Activated CD4-positive, alpha-beta memory T cell treated with anti-CD3 and anti-CD28 coated beads, Interleukin-2, amount 10 ng/mL, durations not matched to agents 7 days and 5 days (primary cell): ENCODE data around the gene SCAMP4. TPM values are rescaled to one million over a fixed set of nuclear protein-coding genes. Genes with fewer than 3 reads are reported as not detected.

Experiments
- CTCF ChIA-PET: fragments of 350-600 bp; sonication (Branson Sonifier 250); formaldehyde crosslinking; loops from one replicate; lab custom pipeline; 2021; ENCODE audit warnings: antibody characterized with exemption, inconsistent platforms; lab: Charles Lee
- POLR2A ChIA-PET: fragments of 350-600 bp; sonication (Branson Sonifier 250); formaldehyde crosslinking; loops from one replicate; lab custom pipeline; 2021; ENCODE audit warnings: antibody characterized with exemption; lab: Charles Lee
- DNase-seq: peaks from one replicate; pipeline ENCODE4 v3.0.0-alpha.2; 2020
- H3K27ac Mint-ChIP-seq: one replicate; pipeline ENCODE4 v1.8.0; 2021; ENCODE audit warnings: mild to moderate bottlenecking, mixed read lengths
- H3K27me3 Mint-ChIP-seq: one replicate; pipeline ENCODE4 v1.8.0; 2021; ENCODE audit warnings: mixed read lengths
- H3K36me3 Mint-ChIP-seq: one replicate; pipeline ENCODE4 v1.8.0; 2021; ENCODE audit warnings: low read depth, mixed read lengths
- H3K4me1 Mint-ChIP-seq: one replicate; pipeline ENCODE4 v1.8.0; 2021; ENCODE audit warnings: mixed read lengths
- H3K4me3 Mint-ChIP-seq: one replicate; pipeline ENCODE4 v1.8.0; 2021; ENCODE audit warnings: mild to moderate bottlenecking, mixed read lengths
- H3K9me3 Mint-ChIP-seq: one replicate; pipeline ENCODE4 v1.8.0; 2021; ENCODE audit warnings: mixed read lengths
- total RNA-seq, 2 experiments: library from RNA; stranded (reverse); gene quantifications; one replicate each; pipeline ENCODE4 v1.2.3, GENCODE V29; 2021

Gene SCAMP4
- total RNA-seq, 2 experiments from 2014 or later = 36.5 to 39.7 TPM

DNA sequence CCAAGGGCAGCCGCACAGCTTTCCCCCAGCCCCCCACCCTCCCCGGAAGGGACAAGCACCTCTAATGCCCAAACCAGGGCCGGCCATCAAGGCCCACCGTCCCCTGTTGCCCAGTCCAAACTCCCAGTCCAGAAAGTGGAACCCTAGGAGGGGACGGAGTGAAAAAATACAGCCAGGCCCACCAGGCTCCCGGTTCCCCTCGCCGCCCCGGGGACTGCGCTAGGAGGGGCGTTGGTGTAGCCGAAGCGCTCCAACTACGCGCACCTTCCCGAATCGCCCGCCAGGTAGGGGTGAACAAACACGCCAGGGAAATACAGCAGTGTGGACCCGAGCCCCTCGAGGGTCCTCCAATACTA, 43.2 kb upstream of the SCAMP4 start:
- H3K4me1 Mint-ChIP-seq = peaks cover 45% of the 10 kb centered on the region
- peaks cover 2% of the 10 kb centered on the region for H3K36me3 Mint-ChIP-seq
- CTCF ChIA-PET = no interaction called here

DNA sequence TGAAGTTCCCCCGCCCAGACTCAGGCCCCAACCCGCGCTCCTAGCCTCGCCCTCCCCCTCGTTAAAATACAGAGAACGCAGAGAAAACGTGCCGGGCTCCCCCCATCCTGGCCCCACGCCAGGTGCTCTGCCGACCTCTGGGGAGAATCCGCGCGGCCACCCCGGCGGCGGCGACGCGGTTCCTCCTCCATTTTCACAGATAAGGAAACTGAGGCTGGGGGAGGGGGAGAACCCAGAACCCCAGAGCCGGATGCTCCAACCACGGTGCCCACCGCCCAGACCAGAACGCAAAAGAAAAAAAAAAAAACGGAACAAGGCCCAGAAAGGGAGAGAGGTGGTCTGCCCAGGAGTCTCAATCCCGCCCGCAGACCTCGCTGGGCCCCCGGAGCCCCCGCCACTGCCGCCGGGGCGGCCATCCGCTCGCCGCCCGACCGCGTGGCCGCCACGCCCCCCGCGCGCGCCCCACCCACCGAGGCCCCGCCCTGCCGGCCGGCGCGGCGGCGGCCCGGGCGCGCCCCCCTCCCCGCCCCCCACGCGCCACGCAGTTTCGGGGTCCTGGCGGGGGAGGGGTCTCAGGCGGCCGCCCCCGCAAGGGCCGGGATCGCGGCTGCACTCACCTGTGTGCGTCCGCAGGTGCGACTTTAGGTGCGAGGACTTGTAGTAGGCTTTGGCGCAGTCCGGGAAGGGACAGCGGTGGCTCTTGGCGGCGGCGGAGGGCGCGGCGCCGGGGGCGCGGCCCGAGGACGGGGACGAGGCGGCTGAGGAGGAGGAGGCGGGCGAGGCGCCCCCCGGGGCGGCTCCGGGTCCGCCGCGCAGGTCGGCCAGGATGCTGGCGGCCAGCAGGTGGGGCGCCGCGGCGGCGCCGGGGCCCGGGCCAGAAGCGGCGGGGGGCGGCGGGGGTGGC, 42.5 kb upstream of the SCAMP4 start:
- peak overlapping the region; percentile 93 for H3K4me3 Mint-ChIP-seq
- POLR2A ChIA-PET = no interaction called here
- H3K27me3 Mint-ChIP-seq = no peaks in the 10 kb centered on the region
- peak; percentile 57 for DNase-seq
- peak overlapping the region; percentile 87 for H3K27ac Mint-ChIP-seq
- H3K36me3 Mint-ChIP-seq = peaks cover 2% of the 10 kb centered on the region
- peaks cover 47% of the 10 kb centered on the region for H3K4me1 Mint-ChIP-seq
- CTCF ChIA-PET = no interaction called here
- no peaks in the 10 kb centered on the region for H3K9me3 Mint-ChIP-seq

More for the DNA sequence above, 43.2 kb upstream of the SCAMP4 start:
- POLR2A ChIA-PET = no interaction called here
- H3K27me3 Mint-ChIP-seq = no peaks in the 10 kb centered on the region
- H3K4me3 Mint-ChIP-seq = peak overlapping the region; percentile 93
- no peak for DNase-seq
- H3K9me3 Mint-ChIP-seq = no peaks in the 10 kb centered on the region
- peak overlapping the region; percentile 87 for H3K27ac Mint-ChIP-seq

DNA sequence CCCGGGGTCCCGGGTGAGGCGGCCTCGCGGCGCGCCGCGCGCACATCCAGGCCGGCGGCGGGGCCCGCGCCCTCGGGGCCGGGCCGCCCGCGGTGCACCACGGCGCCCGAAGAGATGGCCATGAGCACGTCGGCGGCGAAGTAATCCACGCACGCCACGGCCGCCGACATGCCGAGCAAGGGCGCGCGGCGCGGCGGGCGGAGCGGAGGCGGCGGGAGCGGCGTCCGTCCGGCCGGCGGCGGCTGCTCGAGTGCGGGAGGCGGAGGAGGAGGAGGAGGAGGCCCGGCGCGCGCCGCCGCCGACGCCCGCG, 41.9 kb upstream of the SCAMP4 start, which contains the start of gene KLF16:
Gene KLF16 (minus strand): TSS at position 252 of the 310 bp plus-strand sequence. CDS start 82 bp downstream, at position 170.
- ChIA-PET CTCF (no interaction called here), POLR2A (interaction anchor here (2.2 to 4.8 kb wide), 2 partner anchors 9 to 33 kb away, joined by 7 to 40 read pairs; no protein-coding TSS in a partner anchor)
- Mint-ChIP-seq H3K4me1 (peaks cover 46% of the 10 kb centered on the region), H3K36me3 (peaks cover 2% of the 10 kb centered on the region), H3K9me3 (no peaks in the 10 kb centered on the region), H3K27ac (peak within 1 kb of the TSS; percentile 87), H3K27me3 (no peaks in the 10 kb centered on the region), H3K4me3 (peak within 1 kb of the TSS; percentile 93)
- DNase-seq = no peak

DNA sequence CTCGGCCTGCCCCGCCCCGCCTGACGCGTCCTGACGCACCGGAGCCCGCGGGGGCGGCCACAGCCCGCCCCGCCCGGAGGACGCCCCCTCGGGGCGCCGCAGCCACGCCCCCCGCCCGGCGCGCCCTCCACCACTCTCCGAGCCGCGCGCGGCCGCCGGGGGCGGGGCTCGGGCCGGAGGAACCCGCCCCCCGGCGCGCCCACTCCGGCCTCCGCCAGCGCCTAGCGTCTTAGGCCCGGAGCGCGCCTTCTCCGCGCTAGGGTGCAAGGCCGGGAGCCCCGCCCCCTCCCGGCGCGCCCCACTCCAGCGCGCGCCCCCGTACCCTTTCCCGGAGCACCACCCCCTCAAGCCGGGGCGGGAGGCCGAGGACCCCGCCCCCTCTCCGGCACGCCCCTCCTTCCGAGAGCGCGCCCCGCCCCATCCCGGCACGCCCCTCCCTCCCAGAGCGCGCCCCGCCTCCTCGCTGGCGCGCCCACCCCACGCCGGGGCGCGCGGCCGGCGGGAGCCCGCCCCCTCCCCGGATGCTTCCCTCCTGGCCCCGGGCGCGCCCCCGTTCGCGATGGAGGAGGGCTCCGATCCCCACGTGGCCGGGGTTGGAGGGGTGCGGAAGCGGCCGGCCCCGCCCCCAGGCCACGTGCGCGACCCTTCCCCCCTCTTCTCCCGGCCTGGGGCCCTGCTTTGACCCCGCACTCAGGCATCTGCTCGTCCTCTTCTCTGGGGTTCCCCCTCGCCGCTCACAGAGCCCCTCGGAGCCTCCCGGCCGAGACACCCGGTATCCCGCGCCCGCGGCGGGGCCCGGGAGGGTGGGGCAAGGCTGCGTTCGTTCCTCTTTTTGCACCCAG, 41.3 kb upstream of the SCAMP4 start:
- Mint-ChIP-seq H3K9me3 (no peaks in the 10 kb centered on the region), H3K4me3 (peak overlapping the region; percentile 74), H3K4me1 (peaks cover 43% of the 10 kb centered on the region), H3K36me3 (peaks cover 2% of the 10 kb centered on the region), H3K27me3 (no peaks in the 10 kb centered on the region), H3K27ac (peak overlapping the region; percentile 77)
- ChIA-PET POLR2A (interaction anchor here (1.0 to 4.8 kb wide), 10 partner anchors 8 to 78 kb away, joined by 3 to 40 read pairs (median 8); partner anchors contain the start of gene ABHD17A), CTCF (interaction anchor here (0.6 to 3.1 kb wide), 15 partner anchors 8 to 372 kb away, joined by 3 to 39 read pairs (median 4); partner anchors contain the start of genes ABHD17A, ADAT3, PLEKHJ1 and REXO1)
- peak; percentile 93 for DNase-seq

DNA sequence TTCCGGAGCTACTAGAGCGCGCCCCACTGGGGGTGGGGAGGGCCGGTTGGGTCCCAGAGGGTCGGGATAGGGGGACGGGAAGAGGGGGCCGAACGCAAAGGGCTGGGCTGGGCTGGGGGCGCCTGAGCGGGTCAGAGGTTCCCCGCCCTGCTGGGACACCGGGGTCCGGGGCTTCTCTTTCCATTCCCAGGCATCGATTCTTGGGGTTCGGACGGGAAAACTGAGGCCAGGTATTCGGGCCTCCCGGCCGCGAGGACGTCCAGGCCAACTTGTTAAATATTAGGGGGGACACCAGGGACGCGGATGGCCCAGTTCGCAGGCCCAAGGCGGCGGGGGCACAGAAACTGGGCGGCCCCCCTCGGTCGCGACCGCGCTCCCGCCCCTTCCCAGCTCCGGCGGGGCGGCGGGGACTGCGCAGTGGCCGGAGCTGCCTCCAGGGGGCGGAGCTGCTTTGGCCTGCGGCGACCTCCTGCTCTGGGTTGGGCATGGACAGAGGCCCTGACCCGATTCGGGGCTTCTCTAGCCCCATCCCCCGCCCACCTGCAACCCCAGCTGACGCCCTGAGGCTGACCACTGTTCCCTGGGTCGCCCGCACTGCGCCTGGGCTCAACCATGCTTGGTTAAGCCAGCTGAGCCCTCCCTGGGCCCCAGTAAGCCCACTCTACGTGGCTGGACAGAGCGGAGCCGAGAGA, 40.6 kb upstream of the SCAMP4 start:
- Mint-ChIP-seq H3K27me3 (no peaks in the 10 kb centered on the region), H3K9me3 (no peaks in the 10 kb centered on the region), H3K36me3 (peaks cover 2% of the 10 kb centered on the region), H3K4me3 (peak overlapping the region; percentile 74), H3K27ac (peak overlapping the region; percentile 77), H3K4me1 (peaks cover 45% of the 10 kb centered on the region)
- ChIA-PET POLR2A (interaction anchor here (1.0 to 4.8 kb wide), 10 partner anchors 8 to 77 kb away, joined by 3 to 40 read pairs (median 8); partner anchors contain the start of gene ABHD17A), CTCF (interaction anchor here (0.6 to 3.1 kb wide), 16 partner anchors 9 to 371 kb away, joined by 3 to 39 read pairs (median 4); partner anchors contain the start of genes ABHD17A, ADAT3, PLEKHJ1 and REXO1)
- peak; percentile 67 for DNase-seq

DNA sequence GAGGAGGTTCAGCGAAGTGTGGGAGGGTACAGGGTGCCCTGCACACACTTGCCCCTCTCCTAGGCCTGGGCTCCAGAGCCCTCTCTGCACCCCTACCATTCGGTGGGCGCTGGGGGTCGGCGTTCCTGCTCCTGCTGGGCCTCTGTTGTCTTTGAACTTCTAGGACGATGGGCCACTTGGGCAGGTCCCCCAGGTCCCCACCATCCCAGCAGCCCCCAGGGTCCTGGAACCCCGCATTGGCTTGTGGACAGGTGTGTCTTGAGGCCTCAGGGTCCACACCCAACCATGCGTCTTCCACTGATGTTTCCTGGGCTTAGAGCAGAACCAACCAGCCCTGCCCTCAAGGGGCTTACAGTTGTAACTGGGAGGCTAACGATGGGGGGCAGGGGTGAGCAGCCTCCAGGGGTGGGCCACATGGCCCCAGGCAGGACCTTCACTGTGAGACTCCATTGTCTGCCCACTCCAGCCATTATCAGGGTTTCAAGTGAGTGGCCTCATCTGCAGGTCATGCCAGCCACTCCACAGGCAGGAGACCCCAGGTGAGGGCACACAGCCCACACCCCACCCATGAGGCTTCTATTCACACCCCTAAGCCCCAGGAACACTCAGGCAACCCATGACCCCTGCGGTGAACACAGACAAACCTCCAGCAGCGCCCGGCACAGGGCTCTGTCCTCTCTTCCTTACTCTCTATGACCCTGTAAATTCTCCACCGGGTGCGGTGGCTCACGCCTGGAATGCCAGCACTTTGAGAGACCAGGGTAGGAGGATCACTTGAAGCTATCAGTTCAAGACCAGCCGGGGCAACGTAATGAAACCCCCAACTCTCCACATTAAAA, 39.8 kb upstream of the SCAMP4 start:
- peaks cover 45% of the 10 kb centered on the region for H3K4me1 Mint-ChIP-seq
- H3K27ac Mint-ChIP-seq = peak overlapping the region; percentile 66
- CTCF ChIA-PET = interaction anchor here (0.6 to 3.1 kb wide), 13 partner anchors 8 to 108 kb away, joined by 3 to 39 read pairs (median 5); no protein-coding TSS in a partner anchor
- no peaks in the 10 kb centered on the region for H3K9me3 Mint-ChIP-seq
- peak overlapping the region; percentile 66 for H3K4me3 Mint-ChIP-seq
- POLR2A ChIA-PET = interaction anchor here (0.9 to 4.8 kb wide), 12 partner anchors 9 to 77 kb away, joined by 3 to 40 read pairs (median 8); partner anchors contain the start of gene ABHD17A
- H3K36me3 Mint-ChIP-seq = peaks cover 6% of the 10 kb centered on the region
- DNase-seq = no peak
- H3K27me3 Mint-ChIP-seq = no peaks in the 10 kb centered on the region

DNA sequence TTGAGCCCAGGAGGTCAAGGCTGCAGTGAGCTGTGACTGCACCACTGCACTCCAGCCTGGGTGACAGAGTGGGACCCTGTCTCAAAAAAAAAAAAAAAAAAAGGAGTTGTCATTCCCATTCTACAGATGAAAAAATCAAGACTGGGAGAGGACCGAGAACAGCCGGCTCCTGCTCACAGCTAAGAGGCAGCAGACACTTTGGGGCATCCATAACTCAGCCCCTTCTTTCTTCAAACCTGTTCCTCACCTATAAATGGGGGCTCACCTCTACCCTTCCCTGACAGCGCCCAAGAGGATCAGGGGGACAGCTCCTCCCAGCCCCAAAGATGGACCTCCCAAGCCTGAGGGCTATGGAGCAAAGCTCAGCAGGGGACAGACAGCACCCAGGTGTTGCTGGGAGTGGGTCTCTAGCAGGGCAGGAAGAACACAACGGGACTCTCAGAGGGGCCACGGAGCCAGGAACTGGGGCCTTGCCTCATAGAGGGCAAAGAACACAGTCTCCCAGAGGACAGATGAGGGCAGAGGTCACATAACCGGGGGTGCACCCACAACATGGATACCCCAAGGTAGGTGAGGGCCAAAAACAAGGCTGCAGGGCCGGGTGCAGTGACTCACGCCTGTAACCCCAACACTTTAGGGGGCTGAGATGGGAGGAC, 38.4 kb upstream of the SCAMP4 start:
- peak overlapping the region; percentile 1 for H3K27ac Mint-ChIP-seq
- no peaks in the 10 kb centered on the region for H3K27me3 Mint-ChIP-seq
- no peak for DNase-seq
- CTCF ChIA-PET = interaction anchor here (1.3 to 3.1 kb wide), 2 partner anchors 9 to 30 kb away, joined by 5 to 39 read pairs; no protein-coding TSS in a partner anchor
- POLR2A ChIA-PET = interaction anchor here (0.8 to 4.8 kb wide), 5 partner anchors 9 to 30 kb away, joined by 3 to 40 read pairs (median 8); partner anchors contain the start of gene ABHD17A
- H3K4me1 Mint-ChIP-seq = peaks cover 36% of the 10 kb centered on the region
- H3K4me3 Mint-ChIP-seq = no peak overlapping the region
- peaks cover 9% of the 10 kb centered on the region for H3K36me3 Mint-ChIP-seq
- H3K9me3 Mint-ChIP-seq = no peaks in the 10 kb centered on the region

DNA sequence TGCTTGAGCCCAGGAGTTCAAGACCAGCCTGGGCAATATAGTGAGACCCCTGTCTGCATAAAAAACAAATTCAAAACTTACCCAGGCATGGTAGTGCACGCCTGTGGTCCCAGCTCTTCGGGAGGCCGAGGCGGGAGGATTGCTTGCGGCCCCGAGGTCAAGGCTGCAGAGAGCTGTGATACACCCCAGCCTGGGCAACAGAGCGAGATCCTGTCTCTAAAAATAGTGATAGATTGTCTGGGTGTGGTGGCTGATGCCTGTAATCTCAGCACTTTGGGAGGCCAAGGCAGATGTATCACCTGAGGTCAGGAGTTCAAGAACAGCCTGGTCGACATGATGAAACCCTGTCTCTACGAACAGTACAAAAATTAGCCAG, 37.9 kb upstream of the SCAMP4 start:
- no peak overlapping the region for H3K27ac Mint-ChIP-seq
- no peak overlapping the region for H3K4me3 Mint-ChIP-seq
- peaks cover 34% of the 10 kb centered on the region for H3K4me1 Mint-ChIP-seq
- no peaks in the 10 kb centered on the region for H3K27me3 Mint-ChIP-seq
- POLR2A ChIA-PET = interaction anchor here (1.6 to 4.8 kb wide), 3 partner anchors 8 to 29 kb away, joined by 8 to 40 read pairs (median 8); partner anchors contain the start of gene ABHD17A
- CTCF ChIA-PET = no interaction called here
- no peaks in the 10 kb centered on the region for H3K9me3 Mint-ChIP-seq
- no peak for DNase-seq
- peaks cover 9% of the 10 kb centered on the region for H3K36me3 Mint-ChIP-seq

DNA sequence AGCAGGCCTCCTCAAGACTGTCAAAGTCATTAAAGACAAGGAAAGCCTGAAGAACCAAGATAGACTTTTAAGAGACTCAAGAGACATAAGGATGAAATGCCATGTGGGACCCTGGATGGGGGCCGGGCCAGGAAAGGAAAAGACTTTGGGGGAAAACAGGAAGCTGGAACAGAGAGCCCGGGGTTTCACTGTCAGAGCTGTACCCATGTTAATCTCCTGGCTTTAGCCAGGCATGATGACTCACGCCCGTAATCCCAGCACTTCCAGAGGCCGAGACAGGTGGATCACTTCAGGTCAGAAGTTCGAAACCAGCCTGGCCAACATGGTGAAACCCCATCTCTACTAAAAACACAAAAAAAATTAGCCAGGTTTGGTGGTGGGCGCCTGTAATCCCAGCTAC, 36.2 kb upstream of the SCAMP4 start:
- CTCF ChIA-PET = interaction anchor here (1.3 kb wide), 1 partner anchor 28 kb away, joined by 3 read pairs; no protein-coding TSS in a partner anchor
- Mint-ChIP-seq H3K27me3 (no peaks in the 10 kb centered on the region), H3K36me3 (peaks cover 16% of the 10 kb centered on the region), H3K27ac (no peak overlapping the region), H3K4me1 (peaks cover 37% of the 10 kb centered on the region), H3K9me3 (no peaks in the 10 kb centered on the region), H3K4me3 (no peak overlapping the region)
- DNase-seq = no peak
- POLR2A ChIA-PET = interaction anchor here (0.6 to 1.3 kb wide), 5 partner anchors 13 to 61 kb away, joined by 3 to 4 read pairs (median 3); no protein-coding TSS in a partner anchor

DNA sequence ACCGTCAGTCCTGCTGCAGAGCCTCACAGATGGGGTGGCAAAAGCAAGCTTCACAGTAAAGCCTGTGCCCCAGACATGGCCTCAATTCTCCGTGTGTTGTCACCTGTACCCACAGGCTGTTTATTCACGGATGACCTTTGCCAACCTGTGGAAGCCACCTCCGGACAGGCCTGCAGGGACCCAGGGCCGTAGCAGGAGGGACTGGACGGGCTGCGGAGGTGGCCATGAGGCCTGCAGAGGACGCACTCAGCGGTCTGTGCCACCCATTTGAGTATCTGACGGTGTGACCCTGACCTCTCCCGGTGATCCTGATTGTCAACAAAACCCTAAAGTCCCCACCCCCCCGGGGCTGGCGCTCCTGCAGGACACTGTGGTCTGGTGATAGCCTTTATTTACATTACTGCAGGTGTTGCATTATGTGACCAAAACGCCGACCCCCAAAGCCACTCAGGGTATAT, 34.0 kb upstream of the SCAMP4 start:
- ChIA-PET CTCF (no interaction called here), POLR2A (interaction anchor here (1.5 kb wide), 1 partner anchor 27 kb away, joined by 5 read pairs; no protein-coding TSS in a partner anchor)
- Mint-ChIP-seq H3K9me3 (no peaks in the 10 kb centered on the region), H3K27ac (no peak overlapping the region), H3K27me3 (no peaks in the 10 kb centered on the region), H3K4me1 (peaks cover 44% of the 10 kb centered on the region), H3K4me3 (no peak overlapping the region), H3K36me3 (peaks cover 36% of the 10 kb centered on the region)
- DNase-seq = no peak

DNA sequence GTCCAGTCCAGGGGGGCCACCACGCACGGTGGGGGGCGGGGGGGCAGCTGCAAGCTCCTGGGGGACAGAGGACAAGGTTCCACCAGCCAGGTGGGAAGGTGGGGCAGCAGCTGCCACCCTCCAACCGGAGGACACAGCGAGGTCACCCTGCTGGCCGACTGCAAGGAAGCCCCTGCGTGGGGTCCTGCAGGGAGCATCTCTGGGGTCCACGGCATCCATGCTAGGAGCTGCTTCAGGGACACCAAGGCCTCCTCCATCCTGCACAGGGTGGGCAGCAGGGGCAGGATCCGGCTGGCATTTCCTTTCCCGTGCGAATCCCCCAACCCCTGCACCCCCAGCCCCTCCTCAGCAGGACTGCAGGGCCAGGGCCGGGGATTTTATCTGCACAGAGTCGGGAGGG, 33.6 kb upstream of the SCAMP4 start:
- Mint-ChIP-seq H3K36me3 (peaks cover 36% of the 10 kb centered on the region), H3K4me3 (no peak overlapping the region), H3K27ac (no peak overlapping the region), H3K27me3 (no peaks in the 10 kb centered on the region), H3K9me3 (no peaks in the 10 kb centered on the region), H3K4me1 (peaks cover 48% of the 10 kb centered on the region)
- DNase-seq = no peak
- ChIA-PET POLR2A (interaction anchor here (1.5 kb wide), 1 partner anchor 26 kb away, joined by 5 read pairs; no protein-coding TSS in a partner anchor), CTCF (no interaction called here)
